ENCODE data around the gene NIPBL.
A peak's percentile ranks its signal among the peaks of the same experiment; 100 is the strongest.

The NIPBL gene

DNA sequence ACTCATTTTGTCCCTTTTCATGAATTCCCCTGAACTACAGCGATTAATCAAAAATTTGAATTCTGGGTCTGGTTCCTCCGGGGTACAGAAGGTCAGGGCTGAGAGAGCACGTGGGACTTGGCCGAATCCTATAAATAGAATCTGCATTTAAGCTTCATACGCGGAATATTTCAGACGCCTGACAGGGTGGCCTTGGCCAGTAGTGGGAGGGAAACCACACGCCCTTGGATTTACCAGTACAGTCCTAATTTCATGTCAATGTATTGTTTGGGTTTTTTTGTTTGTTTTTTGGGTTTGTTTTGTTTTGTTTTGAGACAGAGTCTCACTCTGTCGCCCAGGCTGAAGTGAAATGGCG, 21.5 kb upstream of the NIPBL start:
- H3K9me2 ChIP-seq (replicated peaks; ENCODE audit: insufficient read depth, low read length): no peaks in the 10 kb centered on the region
- no peaks in the 10 kb centered on the region for H4K20me1 ChIP-seq (ENCODE audit: low read depth, low read length)
- H3K9ac ChIP-seq (ENCODE audit: low read length): no peak overlapping the region
- no peak for TF ChIP-seq EZH2phosphoT487 (conservative IDR thresholded peaks at IDR 0.05; ENCODE audit: low read length)
- TF ChIP-seq, protein P1, sequence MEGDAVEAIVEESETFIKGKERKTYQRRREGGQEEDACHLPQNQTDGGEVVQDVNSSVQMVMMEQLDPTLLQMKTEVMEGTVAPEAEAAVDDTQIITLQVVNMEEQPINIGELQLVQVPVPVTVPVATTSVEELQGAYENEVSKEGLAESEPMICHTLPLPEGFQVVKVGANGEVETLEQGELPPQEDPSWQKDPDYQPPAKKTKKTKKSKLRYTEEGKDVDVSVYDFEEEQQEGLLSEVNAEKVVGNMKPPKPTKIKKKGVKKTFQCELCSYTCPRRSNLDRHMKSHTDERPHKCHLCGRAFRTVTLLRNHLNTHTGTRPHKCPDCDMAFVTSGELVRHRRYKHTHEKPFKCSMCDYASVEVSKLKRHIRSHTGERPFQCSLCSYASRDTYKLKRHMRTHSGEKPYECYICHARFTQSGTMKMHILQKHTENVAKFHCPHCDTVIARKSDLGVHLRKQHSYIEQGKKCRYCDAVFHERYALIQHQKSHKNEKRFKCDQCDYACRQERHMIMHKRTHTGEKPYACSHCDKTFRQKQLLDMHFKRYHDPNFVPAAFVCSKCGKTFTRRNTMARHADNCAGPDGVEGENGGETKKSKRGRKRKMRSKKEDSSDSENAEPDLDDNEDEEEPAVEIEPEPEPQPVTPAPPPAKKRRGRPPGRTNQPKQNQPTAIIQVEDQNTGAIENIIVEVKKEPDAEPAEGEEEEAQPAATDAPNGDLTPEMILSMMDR (IDR thresholded peaks at IDR 0.05; ENCODE audit: insufficient read depth, low read length, poor library complexity, severe bottlenecking): no peak
- no peaks in the 10 kb centered on the region for H3K36me3 ChIP-seq (ENCODE audit: low read length)
- H3K4me3 ChIP-seq (ENCODE audit: insufficient read depth, low read length, poor library complexity, severe bottlenecking): no peak overlapping the region
- no peaks in the 10 kb centered on the region for H3F3A ChIP-seq (ENCODE audit: insufficient read depth)
- H2AFZ ChIP-seq (ENCODE audit: low read depth, low read length, severe bottlenecking): no peak overlapping the region
- H3K79me2 ChIP-seq (ENCODE audit: insufficient read depth, low read length): no peaks in the 10 kb centered on the region
- H3K27me3 ChIP-seq (ENCODE audit: low read length): no peaks in the 10 kb centered on the region
- H3K9me3 ChIP-seq (ENCODE audit: insufficient read depth, low read length): no peaks in the 10 kb centered on the region
- H3K27ac ChIP-seq (ENCODE audit: low read depth, low read length): no peak overlapping the region
- H3K4me2 ChIP-seq (ENCODE audit: low read depth, low read length, poor library complexity, severe bottlenecking): no peak overlapping the region

DNA sequence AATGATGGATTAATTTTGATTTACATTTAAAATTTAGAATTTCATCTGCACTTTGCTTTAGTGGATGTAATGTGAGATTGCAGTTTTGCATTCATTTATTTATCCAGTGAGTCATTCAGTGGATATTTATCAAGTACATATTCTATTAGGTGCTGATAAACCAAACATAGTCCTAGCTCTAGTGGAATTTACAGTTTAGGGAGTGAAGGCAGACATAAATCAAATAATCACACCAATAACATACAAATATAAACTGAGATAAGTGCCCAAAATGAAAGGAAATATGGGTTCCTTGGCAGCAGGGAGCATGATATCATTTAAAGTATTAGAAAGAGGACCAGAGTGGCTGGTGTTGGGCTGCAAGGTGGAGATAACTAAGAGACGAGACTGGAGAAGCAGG, 14.7 kb upstream of the NIPBL start:
- H2AFZ ChIP-seq (ENCODE audit: low read depth, low read length, severe bottlenecking): no peak overlapping the region
- H3K79me2 ChIP-seq (ENCODE audit: insufficient read depth, low read length): no peaks in the 10 kb centered on the region
- no peaks in the 10 kb centered on the region for H3F3A ChIP-seq (ENCODE audit: insufficient read depth)
- no peaks in the 10 kb centered on the region for H3K27me3 ChIP-seq (ENCODE audit: low read length)
- H3K9ac ChIP-seq (ENCODE audit: low read length): no peak overlapping the region
- no peaks in the 10 kb centered on the region for H4K20me1 ChIP-seq (ENCODE audit: low read depth, low read length)
- H3K4me3 ChIP-seq (ENCODE audit: insufficient read depth, low read length, poor library complexity, severe bottlenecking): no peak overlapping the region
- H3K36me3 ChIP-seq (ENCODE audit: low read length): no peaks in the 10 kb centered on the region
- no peaks in the 10 kb centered on the region for H3K9me2 ChIP-seq (replicated peaks; ENCODE audit: insufficient read depth, low read length)
- H3K4me2 ChIP-seq (ENCODE audit: low read depth, low read length, poor library complexity, severe bottlenecking): no peak overlapping the region
- TF ChIP-seq EZH2phosphoT487 (conservative IDR thresholded peaks at IDR 0.05; ENCODE audit: low read length): no peak
- TF ChIP-seq, protein P1 (IDR thresholded peaks at IDR 0.05; ENCODE audit: insufficient read depth, low read length, poor library complexity, severe bottlenecking): no peak
- H3K9me3 ChIP-seq (ENCODE audit: insufficient read depth, low read length): no peaks in the 10 kb centered on the region
- H3K27ac ChIP-seq (ENCODE audit: low read depth, low read length): no peak overlapping the region

DNA sequence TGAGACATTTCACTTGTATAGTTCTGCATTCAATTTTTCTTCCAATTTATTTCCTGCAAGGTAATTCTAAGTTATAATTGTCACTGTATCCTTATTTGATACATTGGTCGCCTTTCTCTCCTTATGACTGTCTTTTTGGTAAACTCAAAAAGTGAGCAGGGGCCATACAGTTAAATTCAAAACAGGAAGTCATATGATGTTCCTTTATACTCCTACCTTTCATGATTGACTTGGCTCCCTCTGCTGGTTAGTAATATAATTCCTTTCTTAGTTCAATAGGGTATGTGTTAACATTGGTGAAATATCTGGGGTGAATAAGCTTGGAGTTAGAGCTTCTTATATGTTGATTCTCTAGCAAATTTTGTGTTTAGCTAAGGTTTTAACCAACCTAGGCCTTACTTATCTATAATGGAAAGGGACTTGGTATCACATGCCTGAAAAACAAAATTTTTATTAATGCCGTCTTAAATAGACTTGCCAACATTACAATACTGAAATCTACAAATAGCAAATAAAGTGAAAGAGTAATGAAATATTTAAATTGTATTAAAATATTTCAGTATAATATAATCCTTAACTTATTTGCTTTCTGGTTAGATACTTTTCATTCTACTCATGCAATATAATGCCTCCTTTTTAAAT, 6.0 kb upstream of the NIPBL start:
- Histone ChIP-seq H3K79me2 (ENCODE audit: insufficient read depth, low read length) (peaks cover 54% of the 10 kb centered on the region), H3K36me3 (ENCODE audit: low read length) (peaks cover 7% of the 10 kb centered on the region; the same call in 1 of the 2 replicates), H3K4me2 (ENCODE audit: low read depth, low read length, poor library complexity, severe bottlenecking) (peak overlapping the region; percentile 78), H3F3A (ENCODE audit: insufficient read depth) (peaks cover 30% of the 10 kb centered on the region), H3K9ac (ENCODE audit: low read length) (no peak overlapping the region), H3K27me3 (ENCODE audit: low read length) (no peaks in the 10 kb centered on the region), H3K9me2 (replicated peaks; ENCODE audit: insufficient read depth, low read length) (no peaks in the 10 kb centered on the region), H4K20me1 (ENCODE audit: low read depth, low read length) (peaks cover 31% of the 10 kb centered on the region), H3K9me3 (ENCODE audit: insufficient read depth, low read length) (no peaks in the 10 kb centered on the region), H3K27ac (ENCODE audit: low read depth, low read length) (peak overlapping the region; percentile 14; the same call in 1 of the 2 replicates), H2AFZ (ENCODE audit: low read depth, low read length, severe bottlenecking) (no peak overlapping the region), H3K4me3 (ENCODE audit: insufficient read depth, low read length, poor library complexity, severe bottlenecking) (no peak overlapping the region)
- TF ChIP-seq, protein P1 (IDR thresholded peaks at IDR 0.05; ENCODE audit: insufficient read depth, low read length, poor library complexity, severe bottlenecking): peak; percentile 61
- no peak for TF ChIP-seq EZH2phosphoT487 (conservative IDR thresholded peaks at IDR 0.05; ENCODE audit: low read length)

All from SU-DHL-6 (cell line).